ENCODE measurements around the gene PCNX4.

Gene PCNX4

GRCh38 chr14:60210703-60211102, 119.0 kb downstream of the PCNX4 start:
- H3K9ac ChIP-seq (ENCODE audit: low read length), result no peak overlapping the region
- TF ChIP-seq CTCF (IDR thresholded peaks at IDR 0.05; ENCODE audit: low read length) (no peak), EZH2 (IDR thresholded peaks at IDR 0.05; ENCODE audit: borderline replicate concordance, low read length) (no peak)
- peaks cover 43% of the 10 kb centered on the region for H3K4me1 ChIP-seq (ENCODE audit: insufficient read depth, low read length, severe bottlenecking)
- no peaks in the 10 kb centered on the region for H3K27me3 ChIP-seq (ENCODE audit: insufficient read depth, low read length)
- no peaks in the 10 kb centered on the region for H4K20me1 ChIP-seq (ENCODE audit: insufficient read depth, low read length)
- no peaks in the 10 kb centered on the region for H3K9me3 ChIP-seq (ENCODE audit: low read length)
- no peak overlapping the region for H3K27ac ChIP-seq (ENCODE audit: low read depth, low read length, poor library complexity, severe bottlenecking)
- no peak overlapping the region for H3K4me3 ChIP-seq (ENCODE audit: low read depth, low read length, poor library complexity, severe bottlenecking)
- H3K9me2 ChIP-seq (ENCODE audit: low read depth, low read length), result no peaks in the 10 kb centered on the region
- H2AFZ ChIP-seq (ENCODE audit: low read length), result no peak overlapping the region
- H3F3A ChIP-seq (ENCODE audit: insufficient read depth, low read length), result no peaks in the 10 kb centered on the region
- H3K79me2 ChIP-seq (ENCODE audit: insufficient read depth, low read length), result no peaks in the 10 kb centered on the region
- no peaks in the 10 kb centered on the region; the same call in 1 of the 2 replicates for H3K36me3 ChIP-seq (ENCODE audit: insufficient read depth, low read length)
- H3K4me2 ChIP-seq (ENCODE audit: low read length), result no peak overlapping the region

GRCh38 chr14:60211153-60211552, 119.4 kb downstream of the PCNX4 start:
- Histone ChIP-seq H2AFZ (ENCODE audit: low read length) (no peak overlapping the region), H4K20me1 (ENCODE audit: insufficient read depth, low read length) (no peaks in the 10 kb centered on the region), H3K4me1 (ENCODE audit: insufficient read depth, low read length, severe bottlenecking) (peaks cover 43% of the 10 kb centered on the region), H3K27me3 (ENCODE audit: insufficient read depth, low read length) (no peaks in the 10 kb centered on the region), H3K36me3 (ENCODE audit: insufficient read depth, low read length) (no peaks in the 10 kb centered on the region; the same call in 1 of the 2 replicates), H3K9me3 (ENCODE audit: low read length) (no peaks in the 10 kb centered on the region), H3K4me3 (ENCODE audit: low read depth, low read length, poor library complexity, severe bottlenecking) (no peak overlapping the region), H3F3A (ENCODE audit: insufficient read depth, low read length) (no peaks in the 10 kb centered on the region), H3K27ac (ENCODE audit: low read depth, low read length, poor library complexity, severe bottlenecking) (peak overlapping the region; percentile 78), H3K9ac (ENCODE audit: low read length) (no peak overlapping the region), H3K4me2 (ENCODE audit: low read length) (no peak overlapping the region), H3K79me2 (ENCODE audit: insufficient read depth, low read length) (no peaks in the 10 kb centered on the region), H3K9me2 (ENCODE audit: low read depth, low read length) (no peaks in the 10 kb centered on the region)
- TF ChIP-seq EZH2 (IDR thresholded peaks at IDR 0.05; ENCODE audit: borderline replicate concordance, low read length), result no peak
- TF ChIP-seq CTCF (IDR thresholded peaks at IDR 0.05; ENCODE audit: low read length), result no peak

GRCh38 chr14:60212503-60213371, 121.0 kb downstream of the PCNX4 start:
- Histone ChIP-seq H3K36me3 (ENCODE audit: insufficient read depth, low read length) (no peaks in the 10 kb centered on the region; the same call in 1 of the 2 replicates), H3K9ac (ENCODE audit: low read length) (peak overlapping the region; percentile 5; the same call in 1 of the 2 replicates), H3K9me3 (ENCODE audit: low read length) (no peaks in the 10 kb centered on the region), H3F3A (ENCODE audit: insufficient read depth, low read length) (no peaks in the 10 kb centered on the region), H3K4me3 (ENCODE audit: low read depth, low read length, poor library complexity, severe bottlenecking) (no peak overlapping the region), H3K4me1 (ENCODE audit: insufficient read depth, low read length, severe bottlenecking) (peaks cover 58% of the 10 kb centered on the region), H3K9me2 (ENCODE audit: low read depth, low read length) (no peaks in the 10 kb centered on the region), H3K27me3 (ENCODE audit: insufficient read depth, low read length) (no peaks in the 10 kb centered on the region), H3K27ac (ENCODE audit: low read depth, low read length, poor library complexity, severe bottlenecking) (peak overlapping the region; percentile 78), H4K20me1 (ENCODE audit: insufficient read depth, low read length) (no peaks in the 10 kb centered on the region), H3K4me2 (ENCODE audit: low read length) (peak overlapping the region; percentile 20), H2AFZ (ENCODE audit: low read length) (peak overlapping the region; percentile 9; the same call in 1 of the 2 replicates), H3K79me2 (ENCODE audit: insufficient read depth, low read length) (no peaks in the 10 kb centered on the region)
- TF ChIP-seq CTCF (IDR thresholded peaks at IDR 0.05; ENCODE audit: low read length) (no peak), EZH2 (IDR thresholded peaks at IDR 0.05; ENCODE audit: borderline replicate concordance, low read length) (no peak)

Data from OCI-LY1 (cell line).